GM12878 (cell line): ENCODE results near the gene CUL1.

Experiments used
- HDGF ChIP-seq: fragments of 450-650 bp; IDR thresholded peaks from 2 replicates; pipeline ENCODE4 v1.6.1; 2016; ENCODE audit warnings: antibody characterized with exemption
- TF ChIP-seq, protein P1 (sequence below), 3 experiments: IDR thresholded peaks in 2 of 3; conservative IDR thresholded peaks in 1 of 3; 2 replicates each; pipeline ENCODE4 v1.5.1; 2011; ENCODE audit warnings: low read depth in 3 of 3, low read length in 3 of 3, mild to moderate bottlenecking in 3 of 3, control low read depth in 2 of 3, moderate library complexity in 2 of 3, inconsistent platforms in 1 of 3, mixed read lengths in 1 of 3; ENCODE audit not compliant: control insufficient read depth in 2 of 3, insufficient read depth in 1 of 3; ENCODE audit errors: extremely low read depth in 1 of 3

DNA sequence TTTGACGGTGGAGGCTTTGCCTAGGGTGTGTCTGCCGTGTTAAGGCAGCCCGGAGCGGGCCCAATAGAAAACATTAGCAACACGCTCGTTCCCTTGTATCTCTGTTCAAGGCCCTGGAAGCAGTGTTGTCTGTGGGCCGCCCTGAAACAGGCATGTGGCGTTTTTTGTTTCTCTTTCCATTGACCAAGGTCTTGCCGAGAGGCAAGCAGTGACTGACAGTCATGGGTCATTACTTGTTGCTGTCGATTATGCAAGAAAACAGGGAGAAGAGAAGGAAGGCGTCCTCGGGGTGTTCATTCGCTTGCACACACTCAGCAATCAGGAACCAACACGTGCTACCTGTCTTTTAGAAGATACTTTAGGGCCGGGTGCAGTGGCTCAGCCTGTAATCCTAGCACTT, 92.8 kb downstream of the CUL1 start:
- TF ChIP-seq HDGF = no peak
- TF ChIP-seq, protein P1, sequence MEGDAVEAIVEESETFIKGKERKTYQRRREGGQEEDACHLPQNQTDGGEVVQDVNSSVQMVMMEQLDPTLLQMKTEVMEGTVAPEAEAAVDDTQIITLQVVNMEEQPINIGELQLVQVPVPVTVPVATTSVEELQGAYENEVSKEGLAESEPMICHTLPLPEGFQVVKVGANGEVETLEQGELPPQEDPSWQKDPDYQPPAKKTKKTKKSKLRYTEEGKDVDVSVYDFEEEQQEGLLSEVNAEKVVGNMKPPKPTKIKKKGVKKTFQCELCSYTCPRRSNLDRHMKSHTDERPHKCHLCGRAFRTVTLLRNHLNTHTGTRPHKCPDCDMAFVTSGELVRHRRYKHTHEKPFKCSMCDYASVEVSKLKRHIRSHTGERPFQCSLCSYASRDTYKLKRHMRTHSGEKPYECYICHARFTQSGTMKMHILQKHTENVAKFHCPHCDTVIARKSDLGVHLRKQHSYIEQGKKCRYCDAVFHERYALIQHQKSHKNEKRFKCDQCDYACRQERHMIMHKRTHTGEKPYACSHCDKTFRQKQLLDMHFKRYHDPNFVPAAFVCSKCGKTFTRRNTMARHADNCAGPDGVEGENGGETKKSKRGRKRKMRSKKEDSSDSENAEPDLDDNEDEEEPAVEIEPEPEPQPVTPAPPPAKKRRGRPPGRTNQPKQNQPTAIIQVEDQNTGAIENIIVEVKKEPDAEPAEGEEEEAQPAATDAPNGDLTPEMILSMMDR (IDR thresholded peaks at IDR 0.05 in 2 of 3, conservative IDR thresholded peaks at IDR 0.05 in 1 of 3; ENCODE audit: control insufficient read depth in 2 of 3, extremely low read depth in 1 of 3, insufficient read depth in 1 of 3, low read depth in 3 of 3, low read length in 3 of 3) = no peak
